ENCODE measurements around the gene GPR65. TPM values are rescaled to one million over a fixed set of nuclear protein-coding genes. Genes with fewer than 3 reads are reported as not detected.

The GPR65 gene
- total and polyA plus RNA-seq, 10 of the 15 experiments (the other 5 are each of a cell fraction or from before 2014, with no cell fraction given): 4.4 to 14.7 (median 9.4) TPM

DNA sequence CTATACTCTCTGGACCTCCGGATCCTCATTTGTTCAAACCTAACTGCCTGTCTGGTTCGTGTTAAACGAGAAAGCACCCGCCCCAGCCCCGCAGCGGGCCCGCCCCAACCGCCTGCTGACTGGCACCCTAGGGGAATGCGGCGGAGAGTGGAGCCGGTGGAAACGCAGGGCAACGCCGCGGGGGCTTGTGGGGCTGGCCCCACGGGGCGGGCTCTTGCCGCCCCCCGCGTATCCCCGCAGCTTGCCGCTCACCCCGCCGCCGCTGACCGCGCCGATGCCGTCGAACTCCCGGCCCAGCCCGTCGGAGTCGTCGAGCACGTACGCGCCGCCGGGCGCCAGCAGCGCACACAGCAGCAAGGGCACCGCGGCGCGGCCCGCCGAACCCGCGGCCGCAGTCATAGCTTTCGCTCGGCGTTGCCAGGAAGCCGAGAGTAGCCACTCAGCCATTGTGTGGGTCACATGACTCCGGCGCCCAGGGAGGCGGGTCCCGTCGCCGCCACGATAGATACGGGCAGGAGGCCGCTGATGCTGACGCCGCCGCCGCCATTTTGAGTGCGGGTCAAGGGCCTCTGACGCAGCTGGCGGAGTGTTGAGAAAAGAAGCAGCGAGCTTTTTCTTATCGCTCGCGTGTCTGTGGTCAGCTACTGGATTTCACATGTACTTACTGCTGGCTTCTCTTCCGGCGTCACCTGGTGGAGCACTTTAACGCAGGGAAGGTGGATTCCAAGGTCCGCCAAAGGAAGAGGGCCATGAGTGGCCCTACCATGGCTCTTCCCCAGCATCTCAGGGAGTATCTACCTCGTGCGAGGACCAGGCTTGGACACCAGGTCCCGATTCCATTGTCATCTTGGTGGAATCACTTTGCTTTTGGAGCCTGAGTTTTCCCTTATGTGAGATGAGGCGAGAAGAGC is 12.0 kb upstream of the GPR65 start, which contains the start of gene GALC (continued):
- TF ChIP-seq, protein P1, sequence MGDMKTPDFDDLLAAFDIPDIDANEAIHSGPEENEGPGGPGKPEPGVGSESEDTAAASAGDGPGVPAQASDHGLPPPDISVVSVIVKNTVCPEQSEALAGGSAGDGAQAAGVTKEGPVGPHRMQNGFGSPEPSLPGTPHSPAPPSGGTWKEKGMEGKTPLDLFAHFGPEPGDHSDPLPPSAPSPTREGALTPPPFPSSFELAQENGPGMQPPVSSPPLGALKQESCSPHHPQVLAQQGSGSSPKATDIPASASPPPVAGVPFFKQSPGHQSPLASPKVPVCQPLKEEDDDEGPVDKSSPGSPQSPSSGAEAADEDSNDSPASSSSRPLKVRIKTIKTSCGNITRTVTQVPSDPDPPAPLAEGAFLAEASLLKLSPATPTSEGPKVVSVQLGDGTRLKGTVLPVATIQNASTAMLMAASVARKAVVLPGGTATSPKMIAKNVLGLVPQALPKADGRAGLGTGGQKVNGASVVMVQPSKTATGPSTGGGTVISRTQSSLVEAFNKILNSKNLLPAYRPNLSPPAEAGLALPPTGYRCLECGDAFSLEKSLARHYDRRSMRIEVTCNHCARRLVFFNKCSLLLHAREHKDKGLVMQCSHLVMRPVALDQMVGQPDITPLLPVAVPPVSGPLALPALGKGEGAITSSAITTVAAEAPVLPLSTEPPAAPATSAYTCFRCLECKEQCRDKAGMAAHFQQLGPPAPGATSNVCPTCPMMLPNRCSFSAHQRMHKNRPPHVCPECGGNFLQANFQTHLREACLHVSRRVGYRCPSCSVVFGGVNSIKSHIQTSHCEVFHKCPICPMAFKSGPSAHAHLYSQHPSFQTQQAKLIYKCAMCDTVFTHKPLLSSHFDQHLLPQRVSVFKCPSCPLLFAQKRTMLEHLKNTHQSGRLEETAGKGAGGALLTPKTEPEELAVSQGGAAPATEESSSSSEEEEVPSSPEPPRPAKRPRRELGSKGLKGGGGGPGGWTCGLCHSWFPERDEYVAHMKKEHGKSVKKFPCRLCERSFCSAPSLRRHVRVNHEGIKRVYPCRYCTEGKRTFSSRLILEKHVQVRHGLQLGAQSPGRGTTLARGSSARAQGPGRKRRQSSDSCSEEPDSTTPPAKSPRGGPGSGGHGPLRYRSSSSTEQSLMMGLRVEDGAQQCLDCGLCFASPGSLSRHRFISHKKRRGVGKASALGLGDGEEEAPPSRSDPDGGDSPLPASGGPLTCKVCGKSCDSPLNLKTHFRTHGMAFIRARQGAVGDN (IDR thresholded peaks at IDR 0.05): peak; percentile 91
- peak; percentile 87 for TF ChIP-seq NBN (IDR thresholded peaks at IDR 0.05)
- TF ChIP-seq, protein P2, sequence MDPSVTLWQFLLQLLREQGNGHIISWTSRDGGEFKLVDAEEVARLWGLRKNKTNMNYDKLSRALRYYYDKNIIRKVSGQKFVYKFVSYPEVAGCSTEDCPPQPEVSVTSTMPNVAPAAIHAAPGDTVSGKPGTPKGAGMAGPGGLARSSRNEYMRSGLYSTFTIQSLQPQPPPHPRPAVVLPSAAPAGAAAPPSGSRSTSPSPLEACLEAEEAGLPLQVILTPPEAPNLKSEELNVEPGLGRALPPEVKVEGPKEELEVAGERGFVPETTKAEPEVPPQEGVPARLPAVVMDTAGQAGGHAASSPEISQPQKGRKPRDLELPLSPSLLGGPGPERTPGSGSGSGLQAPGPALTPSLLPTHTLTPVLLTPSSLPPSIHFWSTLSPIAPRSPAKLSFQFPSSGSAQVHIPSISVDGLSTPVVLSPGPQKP (IDR thresholded peaks at IDR 0.05; ENCODE audit: low read depth, low read length): peak; percentile 62; the same call in 1 of the 2 replicates
- peak; percentile 73 for TF ChIP-seq SMARCA5 (IDR thresholded peaks at IDR 0.05)
- peak; percentile 32 for TF ChIP-seq MEF2B (IDR thresholded peaks at IDR 0.05; ENCODE audit: partially characterized antibody, poor library complexity, severe bottlenecking)
- TF ChIP-seq, protein P3, sequence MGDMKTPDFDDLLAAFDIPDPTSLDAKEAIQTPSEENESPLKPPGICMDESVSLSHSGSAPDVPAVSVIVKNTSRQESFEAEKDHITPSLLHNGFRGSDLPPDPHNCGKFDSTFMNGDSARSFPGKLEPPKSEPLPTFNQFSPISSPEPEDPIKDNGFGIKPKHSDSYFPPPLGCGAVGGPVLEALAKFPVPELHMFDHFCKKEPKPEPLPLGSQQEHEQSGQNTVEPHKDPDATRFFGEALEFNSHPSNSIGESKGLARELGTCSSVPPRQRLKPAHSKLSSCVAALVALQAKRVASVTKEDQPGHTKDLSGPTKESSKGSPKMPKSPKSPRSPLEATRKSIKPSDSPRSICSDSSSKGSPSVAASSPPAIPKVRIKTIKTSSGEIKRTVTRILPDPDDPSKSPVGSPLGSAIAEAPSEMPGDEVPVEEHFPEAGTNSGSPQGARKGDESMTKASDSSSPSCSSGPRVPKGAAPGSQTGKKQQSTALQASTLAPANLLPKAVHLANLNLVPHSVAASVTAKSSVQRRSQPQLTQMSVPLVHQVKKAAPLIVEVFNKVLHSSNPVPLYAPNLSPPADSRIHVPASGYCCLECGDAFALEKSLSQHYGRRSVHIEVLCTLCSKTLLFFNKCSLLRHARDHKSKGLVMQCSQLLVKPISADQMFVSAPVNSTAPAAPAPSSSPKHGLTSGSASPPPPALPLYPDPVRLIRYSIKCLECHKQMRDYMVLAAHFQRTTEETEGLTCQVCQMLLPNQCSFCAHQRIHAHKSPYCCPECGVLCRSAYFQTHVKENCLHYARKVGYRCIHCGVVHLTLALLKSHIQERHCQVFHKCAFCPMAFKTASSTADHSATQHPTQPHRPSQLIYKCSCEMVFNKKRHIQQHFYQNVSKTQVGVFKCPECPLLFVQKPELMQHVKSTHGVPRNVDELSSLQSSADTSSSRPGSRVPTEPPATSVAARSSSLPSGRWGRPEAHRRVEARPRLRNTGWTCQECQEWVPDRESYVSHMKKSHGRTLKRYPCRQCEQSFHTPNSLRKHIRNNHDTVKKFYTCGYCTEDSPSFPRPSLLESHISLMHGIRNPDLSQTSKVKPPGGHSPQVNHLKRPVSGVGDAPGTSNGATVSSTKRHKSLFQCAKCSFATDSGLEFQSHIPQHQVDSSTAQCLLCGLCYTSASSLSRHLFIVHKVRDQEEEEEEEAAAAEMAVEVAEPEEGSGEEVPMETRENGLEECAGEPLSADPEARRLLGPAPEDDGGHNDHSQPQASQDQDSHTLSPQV (IDR thresholded peaks at IDR 0.05): peak; percentile 6; the same call in 1 of the 2 replicates
- peak; percentile 80 for TF ChIP-seq TBL1XR1 (IDR thresholded peaks at IDR 0.05; ENCODE audit: low read depth, low read length)
- peak; percentile 23; the same call in 1 of the 2 replicates for TF ChIP-seq RAD21 (IDR thresholded peaks at IDR 0.05; ENCODE audit: insufficient read depth, low read depth, low read length)
- TF ChIP-seq, protein P4, sequence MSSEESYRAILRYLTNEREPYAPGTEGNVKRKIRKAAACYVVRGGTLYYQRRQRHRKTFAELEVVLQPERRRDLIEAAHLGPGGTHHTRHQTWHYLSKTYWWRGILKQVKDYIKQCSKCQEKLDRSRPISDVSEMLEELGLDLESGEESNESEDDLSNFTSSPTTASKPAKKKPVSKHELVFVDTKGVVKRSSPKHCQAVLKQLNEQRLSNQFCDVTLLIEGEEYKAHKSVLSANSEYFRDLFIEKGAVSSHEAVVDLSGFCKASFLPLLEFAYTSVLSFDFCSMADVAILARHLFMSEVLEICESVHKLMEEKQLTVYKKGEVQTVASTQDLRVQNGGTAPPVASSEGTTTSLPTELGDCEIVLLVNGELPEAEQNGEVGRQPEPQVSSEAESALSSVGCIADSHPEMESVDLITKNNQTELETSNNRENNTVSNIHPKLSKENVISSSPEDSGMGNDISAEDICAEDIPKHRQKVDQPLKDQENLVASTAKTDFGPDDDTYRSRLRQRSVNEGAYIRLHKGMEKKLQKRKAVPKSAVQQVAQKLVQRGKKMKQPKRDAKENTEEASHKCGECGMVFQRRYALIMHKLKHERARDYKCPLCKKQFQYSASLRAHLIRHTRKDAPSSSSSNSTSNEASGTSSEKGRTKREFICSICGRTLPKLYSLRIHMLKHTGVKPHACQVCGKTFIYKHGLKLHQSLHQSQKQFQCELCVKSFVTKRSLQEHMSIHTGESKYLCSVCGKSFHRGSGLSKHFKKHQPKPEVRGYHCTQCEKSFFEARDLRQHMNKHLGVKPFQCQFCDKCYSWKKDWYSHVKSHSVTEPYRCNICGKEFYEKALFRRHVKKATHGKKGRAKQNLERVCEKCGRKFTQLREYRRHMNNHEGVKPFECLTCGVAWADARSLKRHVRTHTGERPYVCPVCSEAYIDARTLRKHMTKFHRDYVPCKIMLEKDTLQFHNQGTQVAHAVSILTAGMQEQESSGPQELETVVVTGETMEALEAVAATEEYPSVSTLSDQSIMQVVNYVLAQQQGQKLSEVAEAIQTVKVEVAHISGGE (CRISPR knock-in tag; IDR thresholded peaks at IDR 0.05): 0 out of 2 replicates have a peak, but pooled peaks have one; percentile 21
- TF ChIP-seq RCOR1 (conservative IDR thresholded peaks at IDR 0.05; ENCODE audit: low read depth, low read length): peak; percentile 91; the same call in 1 of the 2 replicates
- TF ChIP-seq IKZF1 (conservative IDR thresholded peaks at IDR 0.05): peak; percentile 97
- no peak for TF ChIP-seq ZZZ3 (IDR thresholded peaks at IDR 0.05; ENCODE audit: control insufficient read depth, insufficient read length, low read depth)
- TF ChIP-seq ETV6 (conservative IDR thresholded peaks at IDR 0.05 in 1 of 2, IDR thresholded peaks at IDR 0.05 in 1 of 2; ENCODE audit: borderline replicate concordance in 1 of 2, low read depth in 1 of 2): peak in 1 of 2 experiments; percentile 23; a peak in 1 of 4 replicates

All from GM12878 (cell line).